ENCODE data around the gene ATG4C.
"Not testable (repeated sequence)": the region's sequence is repeated elsewhere in the genome, so short reads cannot be mapped to it uniquely, and the experiment has no call there.

ATG4C gene

DNA sequence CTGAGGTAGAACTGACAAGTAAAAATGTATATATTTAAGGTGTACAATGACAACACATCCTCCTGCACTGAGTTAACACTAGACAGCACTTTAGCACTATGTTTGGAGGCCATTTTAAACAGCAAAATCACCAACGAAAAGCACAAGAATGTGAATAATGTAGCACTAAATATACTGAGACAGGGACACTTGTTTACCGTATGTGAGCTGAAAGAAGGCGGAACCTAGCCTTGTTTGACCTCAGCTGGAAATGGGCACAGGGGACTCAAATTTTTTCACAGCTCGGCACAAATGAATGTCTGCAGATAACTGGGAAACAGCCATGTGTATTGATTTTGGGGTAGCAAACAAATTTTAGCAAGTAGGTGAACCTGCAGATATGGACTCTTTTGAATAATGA is 18.0 kb upstream of the ATG4C start:
- POLR2A ChIA-PET: no interaction called here
- CTCF ChIA-PET: interaction anchor here (1.2 kb wide), 1 partner anchor 259 kb away, joined by 3 read pairs; no protein-coding TSS in a partner anchor
- DNase-seq (ENCODE audit: low read depth, low spot score): no peak
- no peak overlapping the region for H3K4me3 ChIP-seq (ENCODE audit: low read depth, low read length)
- TF ChIP-seq, protein P1, sequence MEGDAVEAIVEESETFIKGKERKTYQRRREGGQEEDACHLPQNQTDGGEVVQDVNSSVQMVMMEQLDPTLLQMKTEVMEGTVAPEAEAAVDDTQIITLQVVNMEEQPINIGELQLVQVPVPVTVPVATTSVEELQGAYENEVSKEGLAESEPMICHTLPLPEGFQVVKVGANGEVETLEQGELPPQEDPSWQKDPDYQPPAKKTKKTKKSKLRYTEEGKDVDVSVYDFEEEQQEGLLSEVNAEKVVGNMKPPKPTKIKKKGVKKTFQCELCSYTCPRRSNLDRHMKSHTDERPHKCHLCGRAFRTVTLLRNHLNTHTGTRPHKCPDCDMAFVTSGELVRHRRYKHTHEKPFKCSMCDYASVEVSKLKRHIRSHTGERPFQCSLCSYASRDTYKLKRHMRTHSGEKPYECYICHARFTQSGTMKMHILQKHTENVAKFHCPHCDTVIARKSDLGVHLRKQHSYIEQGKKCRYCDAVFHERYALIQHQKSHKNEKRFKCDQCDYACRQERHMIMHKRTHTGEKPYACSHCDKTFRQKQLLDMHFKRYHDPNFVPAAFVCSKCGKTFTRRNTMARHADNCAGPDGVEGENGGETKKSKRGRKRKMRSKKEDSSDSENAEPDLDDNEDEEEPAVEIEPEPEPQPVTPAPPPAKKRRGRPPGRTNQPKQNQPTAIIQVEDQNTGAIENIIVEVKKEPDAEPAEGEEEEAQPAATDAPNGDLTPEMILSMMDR (IDR thresholded peaks at IDR 0.05; ENCODE audit: insufficient read depth, low read length, missing control alignments): no peak

DNA sequence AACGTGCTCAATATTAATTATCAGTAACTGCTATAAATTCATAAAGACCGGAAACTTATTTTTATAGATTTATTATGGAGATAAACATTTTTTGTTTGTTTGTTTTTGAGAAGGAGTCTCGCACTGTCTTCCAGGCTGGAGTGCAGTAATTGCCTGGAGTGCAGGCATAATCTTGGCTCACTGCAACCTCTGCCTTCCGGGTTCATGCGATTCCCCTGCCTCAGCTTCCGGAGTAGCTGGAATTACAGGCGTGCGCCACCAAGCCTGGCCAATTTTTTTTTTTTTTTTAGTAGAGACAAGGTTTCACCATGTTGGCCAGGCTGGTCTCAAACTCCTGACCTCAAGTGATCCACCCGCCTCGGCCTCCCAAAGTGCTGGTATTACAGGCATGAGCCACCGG is 15.4 kb upstream of the ATG4C start:
- POLR2A ChIA-PET: interaction anchor here (0.7 kb wide), 1 partner anchor 761 kb away, joined by 4 read pairs; no protein-coding TSS in a partner anchor
- H3K4me3 ChIP-seq (ENCODE audit: low read depth, low read length); DNase-seq (ENCODE audit: low read depth, low spot score): not testable (repeated sequence)
- CTCF ChIA-PET: interaction anchor here (0.8 kb wide), 1 partner anchor 10 kb away, joined by 3 read pairs; no protein-coding TSS in a partner anchor

DNA sequence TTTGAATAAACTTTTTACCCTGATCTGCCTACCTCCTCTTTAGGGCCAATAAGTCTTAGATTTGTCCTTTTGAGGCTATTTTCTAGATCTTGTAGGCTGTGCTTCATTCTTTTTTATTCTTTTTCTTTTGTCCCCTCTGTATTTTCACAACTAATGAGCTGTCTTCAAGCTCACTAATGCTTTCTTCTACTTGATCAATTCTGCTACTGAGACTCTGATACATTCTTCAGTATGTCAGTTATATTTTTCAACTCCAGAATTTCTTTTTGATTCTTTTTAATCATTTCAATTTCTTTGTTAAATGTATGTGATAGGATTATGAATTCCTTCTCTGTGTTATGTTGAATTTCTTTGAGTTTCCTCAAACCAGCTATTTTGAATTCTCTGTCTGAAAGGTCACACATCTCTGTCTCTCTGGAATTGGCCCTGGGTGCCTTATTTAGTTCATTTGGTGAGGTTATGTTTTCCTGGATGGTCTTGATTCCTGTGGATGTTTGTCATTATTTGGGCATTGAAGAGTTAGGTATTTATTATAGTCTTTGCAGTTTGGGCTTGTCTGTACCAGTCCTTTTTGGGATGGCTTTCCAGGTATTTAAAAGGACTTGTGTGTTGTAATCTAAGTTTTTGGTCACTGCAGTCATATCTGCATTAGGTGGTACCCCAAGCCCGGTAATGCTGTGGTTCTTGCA is 11.2 kb upstream of the ATG4C start:
- ChIA-PET POLR2A (no interaction called here), CTCF (interaction anchor here (1.4 kb wide), 1 partner anchor 26 kb away, joined by 3 read pairs; no protein-coding TSS in a partner anchor)
- no peak overlapping the region for H3K4me3 ChIP-seq (ENCODE audit: low read depth, low read length)
- no peak for DNase-seq (ENCODE audit: low read depth, low spot score)
- TF ChIP-seq, protein P1 (IDR thresholded peaks at IDR 0.05; ENCODE audit: insufficient read depth, low read length, missing control alignments): no peak

DNA sequence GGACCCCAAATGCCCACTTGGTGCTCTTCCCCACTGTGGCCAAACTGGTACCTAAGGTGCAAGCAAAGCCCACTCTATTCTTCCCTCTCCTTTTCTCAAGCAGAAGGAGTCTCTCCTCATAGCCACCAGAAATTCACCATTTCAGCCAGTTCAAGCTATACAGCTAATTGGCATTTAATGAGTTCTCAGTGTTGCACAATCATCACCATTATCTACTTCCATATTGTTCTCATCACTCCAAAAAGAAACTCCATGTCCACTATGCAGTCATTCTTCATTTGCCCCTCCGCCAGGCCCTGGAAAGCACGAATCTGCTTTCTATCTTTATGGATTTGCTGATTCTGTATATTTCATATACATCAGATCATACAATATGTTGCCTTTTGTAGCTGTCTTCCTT is 9.9 kb upstream of the ATG4C start:
- TF ChIP-seq, protein P1 (IDR thresholded peaks at IDR 0.05; ENCODE audit: insufficient read depth, low read length, missing control alignments): no peak
- ChIA-PET CTCF (interaction anchor here (0.8 kb wide), 1 partner anchor 27 kb away, joined by 3 read pairs; no protein-coding TSS in a partner anchor), POLR2A (no interaction called here)
- no peak for DNase-seq (ENCODE audit: low read depth, low spot score)
- no peak overlapping the region for H3K4me3 ChIP-seq (ENCODE audit: low read depth, low read length)

DNA sequence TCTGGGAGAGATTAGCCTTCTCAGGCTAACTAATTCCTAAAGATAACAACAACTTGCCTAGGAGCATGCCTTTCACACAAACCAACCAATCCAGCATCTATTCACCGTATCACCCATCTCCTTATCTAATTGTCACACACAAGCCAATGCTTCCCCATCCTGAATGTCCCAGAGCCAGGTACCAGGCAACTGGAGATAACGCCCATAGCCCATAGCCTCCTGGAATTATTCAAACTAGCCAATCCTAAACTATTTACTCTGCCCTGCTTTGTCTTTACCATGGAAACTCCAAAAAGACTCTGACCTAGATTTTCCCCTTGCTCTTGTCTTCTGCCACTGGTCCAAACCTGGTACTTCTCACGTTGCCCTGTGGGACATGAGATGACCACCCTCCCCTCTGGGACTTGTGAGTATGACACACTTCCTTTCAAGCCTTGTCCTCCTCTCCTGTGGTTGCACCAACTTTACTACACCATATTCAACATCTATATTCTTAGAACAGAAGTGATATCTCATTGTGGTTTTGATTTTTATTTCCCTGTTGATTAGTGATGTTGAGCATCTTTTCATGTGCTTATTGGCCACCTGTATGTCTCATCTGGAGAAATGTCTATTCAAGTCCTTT is 8.8 kb upstream of the ATG4C start:
- ChIA-PET CTCF (no interaction called here), POLR2A (no interaction called here)
- DNase-seq (ENCODE audit: low read depth, low spot score): no peak
- no peak overlapping the region for H3K4me3 ChIP-seq (ENCODE audit: low read depth, low read length)
- TF ChIP-seq, protein P1 (IDR thresholded peaks at IDR 0.05; ENCODE audit: insufficient read depth, low read length, missing control alignments): no peak

DNA sequence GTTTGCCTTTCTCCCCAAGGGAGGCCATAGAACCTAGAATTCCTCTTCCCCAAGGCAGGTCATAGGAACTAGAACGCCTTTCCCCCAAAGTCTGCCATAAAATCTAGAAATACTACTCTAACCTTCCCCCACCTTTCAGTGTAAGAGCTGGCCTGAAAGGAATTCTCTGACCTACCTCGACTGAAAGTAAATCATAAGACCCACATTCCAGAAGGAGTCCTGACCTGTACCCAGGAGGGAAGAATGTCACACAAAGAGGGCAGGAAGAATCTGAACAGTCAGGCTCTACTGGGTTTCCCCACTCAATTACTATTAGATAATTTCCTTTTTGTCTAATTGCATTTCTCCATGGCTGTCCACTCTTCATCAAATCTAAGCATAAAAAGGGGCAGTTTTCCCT is 5.7 kb upstream of the ATG4C start:
- TF ChIP-seq, protein P1 (IDR thresholded peaks at IDR 0.05; ENCODE audit: insufficient read depth, low read length, missing control alignments): no peak
- no peak overlapping the region for H3K4me3 ChIP-seq (ENCODE audit: low read depth, low read length)
- no peak for DNase-seq (ENCODE audit: low read depth, low spot score)
- CTCF ChIA-PET: interaction anchor here (1.0 kb wide), 1 partner anchor 9 kb away, joined by 3 read pairs; no protein-coding TSS in a partner anchor
- POLR2A ChIA-PET: no interaction called here
